HG02943 (cell line): ENCODE results near the gene RALY.

Experiments used
- ATAC-seq: cut with Tn5 transposase; IDR thresholded peaks from one replicate; pipeline ENCODE4 v1.9.1; 2021; ENCODE audit warnings: mild to moderate bottlenecking, low read depth, moderate library complexity; ENCODE audit not compliant: unreplicated experiment

RALY gene

GRCh38 chr20:33993576-33994221 lies at the start of gene RALY:
Gene RALY (plus strand): TSS chr20:33993911. CDS start chr20:34072075, 78,164 bp downstream.
- ATAC-seq, result peak; percentile 60

DNA sequence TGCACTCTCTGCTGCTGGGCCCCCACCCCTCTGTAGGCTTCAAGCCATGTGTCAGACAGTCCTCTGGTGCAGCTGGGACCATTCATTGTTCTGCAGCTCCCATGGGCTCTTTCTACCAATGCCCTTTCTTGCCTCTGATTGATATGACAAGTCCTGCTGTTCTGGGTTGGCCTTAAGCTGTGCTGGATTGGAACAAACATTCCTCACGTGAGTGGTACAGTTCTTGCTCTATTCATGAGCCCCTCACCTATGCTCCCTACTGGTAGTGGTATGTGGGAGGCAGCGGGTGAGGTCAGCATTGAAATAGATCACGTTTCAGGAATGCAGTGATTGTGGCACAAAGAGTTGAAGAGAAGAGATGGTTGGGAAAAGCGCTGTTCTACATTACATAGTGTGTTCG lies 48.8 kb upstream of the RALY start:
- ATAC-seq, result no peak

DNA sequence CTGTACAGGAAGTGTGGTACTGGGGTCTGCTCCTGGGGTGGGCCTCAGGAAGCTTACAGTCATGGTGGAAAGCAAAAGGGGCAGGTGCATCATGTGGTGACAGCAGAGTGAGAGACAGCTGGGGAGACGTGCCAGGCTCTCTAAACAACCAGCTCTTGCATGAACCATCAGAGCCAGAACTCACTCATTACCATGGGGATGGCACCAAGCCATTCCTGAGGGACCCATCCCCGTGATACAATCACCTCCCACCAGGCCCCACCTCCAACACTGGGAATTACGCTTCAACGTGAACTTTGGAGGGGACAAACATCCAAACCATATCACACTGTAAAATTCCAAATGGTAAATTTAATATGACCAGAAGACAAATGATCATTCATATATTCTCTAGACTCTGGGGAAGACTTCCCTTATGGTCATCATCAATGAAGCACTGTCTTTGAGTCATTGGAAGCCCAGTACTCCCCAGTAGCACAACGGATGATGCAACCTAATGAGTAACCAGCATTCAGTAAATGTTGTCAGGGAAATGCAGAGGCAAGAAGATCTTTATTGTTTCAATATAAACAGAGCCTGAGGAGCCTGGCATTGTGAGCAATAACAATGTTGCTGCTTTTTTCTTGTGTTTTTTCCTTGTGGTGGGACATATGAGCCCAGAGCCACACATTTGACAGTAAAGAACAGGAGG lies 48.2 kb upstream of the RALY start:
- ATAC-seq, result no peak

DNA sequence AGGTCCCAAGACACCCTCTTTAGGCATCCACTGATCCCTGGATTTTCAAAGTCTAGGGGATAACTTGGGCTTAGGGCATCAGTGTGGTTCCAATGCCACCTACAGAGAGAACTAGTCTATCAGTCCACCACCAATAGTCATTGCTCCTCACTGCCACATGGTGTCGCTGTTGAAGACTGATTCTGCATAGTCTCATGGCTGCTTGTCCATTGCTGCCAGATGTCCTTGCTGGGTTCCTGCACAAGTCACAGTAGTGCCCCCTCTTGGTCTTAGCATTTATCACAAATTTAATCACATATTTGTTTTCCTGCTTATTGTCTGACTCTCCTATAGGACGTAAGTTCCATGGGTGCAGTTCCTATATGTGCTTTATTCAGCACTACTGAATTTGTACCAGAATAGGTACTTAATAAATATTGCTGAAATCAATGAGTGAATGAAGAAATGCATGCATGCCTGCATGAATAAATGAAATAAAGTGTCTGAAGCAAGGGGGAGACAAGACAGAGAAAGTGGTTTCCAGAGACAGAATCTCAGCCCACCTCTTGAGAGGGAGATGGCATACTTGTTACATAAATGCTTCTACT lies 45.9 kb upstream of the RALY start:
- ATAC-seq, result no peak

- ATAC-seq, result no peak
Observed at GRCh38 chr20:33948480-33948879, 45.2 kb upstream of the RALY start.

- ATAC-seq, result no peak
Observed at GRCh38 chr20:33951171-33951570, 42.5 kb upstream of the RALY start.

- no peak for ATAC-seq
Observed at GRCh38 chr20:33954504-33954903, 39.2 kb upstream of the RALY start.

DNA sequence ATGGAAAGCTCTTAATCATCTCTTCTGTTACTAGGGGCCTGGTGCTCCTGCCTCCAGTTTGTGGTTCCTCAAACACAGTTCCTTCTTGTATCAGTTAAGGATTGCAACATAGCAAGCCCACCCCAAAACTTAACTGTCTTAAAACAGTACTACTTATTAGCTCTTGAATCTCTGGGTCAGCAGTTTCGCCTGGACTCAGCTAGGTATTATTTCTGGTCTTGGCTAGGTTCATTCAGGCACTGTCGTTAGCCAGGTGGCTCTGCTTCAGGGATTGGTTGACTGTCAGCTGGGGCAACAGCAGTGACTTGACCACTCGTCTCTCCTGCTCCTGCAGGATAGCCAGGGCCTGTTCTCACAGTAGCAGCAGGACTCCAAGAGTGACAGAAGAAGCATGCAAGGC lies 30.0 kb upstream of the RALY start:
- no peak for ATAC-seq

- ATAC-seq, result no peak
Observed at GRCh38 chr20:33964441-33964840, 29.3 kb upstream of the RALY start.

- no peak for ATAC-seq
Observed at GRCh38 chr20:33967126-33967525, 26.6 kb upstream of the RALY start.

DNA sequence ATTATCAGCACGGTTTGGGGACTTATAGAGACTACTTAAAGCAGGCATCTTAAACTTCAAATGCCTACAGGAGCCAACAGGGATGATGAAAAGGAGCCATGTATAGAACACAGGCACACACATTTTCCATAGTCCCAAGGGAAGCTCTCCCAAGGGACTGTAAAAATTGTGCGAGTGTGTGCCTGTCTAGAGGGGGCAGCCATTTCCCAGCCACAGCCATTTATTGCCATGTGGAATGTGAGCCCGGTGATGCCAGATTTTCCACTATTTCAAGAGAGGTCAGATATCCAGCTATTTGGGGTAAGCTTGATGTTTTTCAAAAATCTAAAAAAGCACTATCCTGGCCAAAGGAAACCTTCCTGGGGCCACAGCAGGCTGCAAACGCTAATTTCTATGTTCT lies 24.1 kb upstream of the RALY start:
- ATAC-seq, result no peak

- no peak for ATAC-seq
Observed at GRCh38 chr20:33970229-33970628, 23.5 kb upstream of the RALY start.

- ATAC-seq, result no peak
Observed at GRCh38 chr20:33971147-33971975, 22.4 kb upstream of the RALY start.

DNA sequence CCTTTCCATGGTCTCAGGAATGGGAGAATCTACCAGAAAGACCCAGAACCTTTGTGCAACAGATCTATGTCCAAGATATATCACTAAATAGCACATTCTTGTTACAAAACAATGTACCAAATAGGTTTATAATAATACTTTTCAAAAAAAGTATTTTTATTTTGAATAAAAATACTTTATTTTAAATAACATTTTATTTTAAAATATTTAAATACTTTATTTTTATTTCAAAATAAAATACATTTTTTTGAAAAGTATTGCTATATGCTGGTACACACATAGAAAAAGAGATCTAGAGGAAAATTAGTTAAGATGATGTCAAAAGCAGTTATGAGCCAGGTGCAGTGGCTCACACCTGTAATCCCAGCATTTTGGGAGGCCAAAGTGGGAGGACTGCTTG lies 16.8 kb upstream of the RALY start:
- ATAC-seq, result no peak

DNA sequence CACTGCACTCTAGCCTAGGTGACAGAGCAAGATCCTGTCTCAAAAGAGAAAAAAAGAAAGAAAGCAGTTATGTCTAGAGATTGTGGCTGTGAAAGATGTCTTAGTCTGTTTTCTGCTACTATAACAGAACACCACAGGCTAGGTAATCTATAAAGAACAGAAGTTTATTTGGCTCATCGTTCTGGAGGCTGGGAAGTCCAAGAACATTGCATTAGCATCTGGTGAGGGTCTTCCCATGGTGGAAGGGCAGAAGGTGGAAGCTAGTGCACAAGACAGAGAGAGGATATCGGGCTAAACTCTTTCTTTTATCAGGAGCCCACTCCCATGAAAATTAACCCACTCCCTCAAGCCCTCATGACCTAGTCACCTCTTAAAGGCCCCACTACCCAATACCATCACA lies 16.2 kb upstream of the RALY start:
- no peak for ATAC-seq

GRCh38 chr20:33979094-33979493 lies 14.6 kb upstream of the RALY start:
- no peak for ATAC-seq

- no peak for ATAC-seq
Observed at GRCh38 chr20:33981347-33981746, 12.4 kb upstream of the RALY start.

- ATAC-seq, result no peak
Observed at GRCh38 chr20:33981964-33982363, 11.7 kb upstream of the RALY start.

DNA sequence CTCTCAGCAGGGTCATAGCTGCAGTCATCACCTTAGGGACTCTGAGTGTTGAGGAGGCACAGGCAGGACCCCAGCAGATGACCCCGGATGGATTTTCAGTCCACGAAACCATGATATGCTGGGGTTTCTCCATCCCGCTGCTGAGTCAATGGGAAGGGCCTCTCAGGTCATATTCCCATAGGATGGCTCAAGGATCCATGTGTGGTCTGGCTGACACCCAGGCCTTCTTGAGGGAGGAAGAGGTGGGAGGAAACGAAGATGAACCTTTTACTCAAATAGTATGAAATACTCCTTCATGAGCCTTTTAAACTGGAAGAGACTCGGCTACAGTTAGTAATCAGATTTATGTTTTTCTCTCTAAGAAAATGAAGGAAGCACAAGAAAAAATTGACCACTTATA lies 10.3 kb upstream of the RALY start:
- ATAC-seq, result no peak

- ATAC-seq, result no peak
Observed at GRCh38 chr20:33984182-33984719, 9.5 kb upstream of the RALY start.

DNA sequence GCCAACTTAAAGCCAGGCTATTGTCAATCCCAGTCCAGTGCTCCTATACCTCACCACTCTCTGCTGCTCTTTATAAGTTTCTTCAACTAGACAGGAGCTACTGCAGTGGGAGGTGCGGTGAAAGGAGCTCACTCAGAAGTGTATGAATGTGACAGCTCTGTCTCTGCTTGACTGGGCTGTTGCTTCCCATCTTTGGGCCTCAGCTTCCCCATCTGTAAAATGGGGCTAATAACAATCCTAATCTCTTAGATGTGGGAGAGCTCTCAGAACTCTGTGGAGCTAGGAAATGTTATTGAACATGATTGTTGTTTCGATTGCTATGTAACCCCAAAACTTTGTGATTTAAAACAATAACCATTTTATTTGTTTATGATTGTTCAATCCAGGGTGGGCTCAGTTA lies 8.4 kb upstream of the RALY start:
- no peak for ATAC-seq
